ENCODE data around the gene MGAT3. TPM values are rescaled to one million over a fixed set of nuclear protein-coding genes. Genes with fewer than 3 reads are reported as not detected.

The MGAT3 gene
- total RNA-seq, 1 experiment from 2014 or later: 5.0 TPM

GRCh38 chr22:39426380-39427043 lies 30.3 kb upstream of the MGAT3 start:
- Histone ChIP-seq H2BK20ac (ENCODE audit: low read depth, low read length, poor library complexity, severe bottlenecking) (no peak overlapping the region), H3K27ac (ENCODE audit: insufficient read length, low read depth, low read length) (no peak overlapping the region), H2BK120ac (ENCODE audit: low read depth, low read length, poor library complexity, severe bottlenecking) (no peak overlapping the region), H3K4me2 (ENCODE audit: insufficient read depth, insufficient read length, low read length) (no peak overlapping the region), H3T11ph (ENCODE audit: low read length) (no peak overlapping the region), H3K79me1 (ENCODE audit: insufficient read depth, low read depth, low read length, poor library complexity, severe bottlenecking) (no peaks in the 10 kb centered on the region), H3K23me2 (ENCODE audit: insufficient read length, low read depth, low read length, poor library complexity, severe bottlenecking) (no peaks in the 10 kb centered on the region), H3K23ac (ENCODE audit: insufficient read length, low read depth, low read length) (no peak overlapping the region), H4K5ac (ENCODE audit: insufficient read length, low read depth, low read length) (no peak overlapping the region), H3K9ac (ENCODE audit: extremely low read depth, insufficient read length, low read length) (no peak overlapping the region), H2AK5ac (ENCODE audit: insufficient read length, low read length) (no peak overlapping the region), H3K27me3 (ENCODE audit: insufficient read depth, low read length) (no peaks in the 10 kb centered on the region), H2BK5ac (ENCODE audit: insufficient read length, low read length) (no peak overlapping the region), H3K79me2 (ENCODE audit: insufficient read depth, low read length) (no peaks in the 10 kb centered on the region), H2BK15ac (ENCODE audit: low read depth, low read length) (no peak overlapping the region), H2BK12ac (ENCODE audit: insufficient read length, low read depth, low read length) (no peak overlapping the region), H4K8ac (replicated peaks; ENCODE audit: insufficient read length, low read depth, low read length) (no peak overlapping the region), H4K91ac (ENCODE audit: insufficient read length, low read depth, low read length) (no peak overlapping the region), H2AFZ (ENCODE audit: low read length) (no peak overlapping the region), H3K14ac (ENCODE audit: insufficient read depth, low read length) (no peak overlapping the region; the same call in 1 of the 2 replicates), H4K20me1 (ENCODE audit: control insufficient read depth, insufficient read depth, insufficient read length) (no peaks in the 10 kb centered on the region), H3K4ac (ENCODE audit: low read depth, low read length) (no peak overlapping the region), H3K4me1 (ENCODE audit: insufficient read depth, low read length) (peaks cover 11% of the 10 kb centered on the region; the same call in 1 of the 2 replicates), H3K9me3 (ENCODE audit: control insufficient read depth, low read depth, low read length) (no peaks in the 10 kb centered on the region), H3K18ac (ENCODE audit: insufficient read length, low read depth, low read length) (no peak overlapping the region), H3K56ac (ENCODE audit: insufficient read length, low read depth, low read length) (no peak overlapping the region)
- Mint-ChIP-seq H3K4me3 (no peak overlapping the region; a peak in 1 of 5 replicates), H3K36me3 (ENCODE audit: insufficient read depth in 1 of 3, low read depth in 3 of 3) (peaks cover 4 to 53% (median 53%) of the 10 kb centered on the region in 3 experiments), H3K4me1 (peaks cover 35 to 45% of the 10 kb centered on the region in 2 experiments), H3K27ac (no peak overlapping the region; a peak in 2 of 7 replicates), H3K27me3 (ENCODE audit: low read depth) (no peaks in the 10 kb centered on the region), H3K9me3 (no peaks in the 10 kb centered on the region)
- peak; percentile 27 for DNase-seq
- no CpG with 5 or more reads among the region's 20 CpGs for WGBS (ENCODE audit: extremely low coverage, insufficient read length, low lambda C conversion rate)
- TF ChIP-seq CTCF (conservative IDR thresholded peaks at IDR 0.05): no peak

All from H9 (cell line).